Caco-2 (cell line): Measurements from ENCODE around the gene SLC35D2. TPM values are rescaled to one million over a fixed set of nuclear protein-coding genes. Genes with fewer than 3 reads are reported as not detected.

ENCODE experiments used
- BruUV-seq: library from RNA; stranded (reverse); fragments of 400-500 nt; replicated peaks from 2 replicates; lab custom pipeline; 2021; lab: Mats Ljungman, UMichigan
- CTCF ChIA-PET: fragments of 300-600 bp; sonication (Branson Sonifier 250); formaldehyde crosslinking; loops from one replicate; lab custom pipeline; 2022; ENCODE audit warnings: antibody characterized with exemption; lab: Charles Lee
- POLR2A ChIA-PET: fragments of 300-600 bp; sonication (Branson Sonifier 250); formaldehyde crosslinking; loops from one replicate; lab custom pipeline; 2022; ENCODE audit warnings: antibody characterized with exemption; lab: Charles Lee
- DNase-seq, 2 experiments: peaks; one replicate each; pipeline versions ENCODE4 v3.0.0 to v3.0.0-alpha.2; 2020 to 2022
- H3K27me3 ChIP-seq: replicated peaks from 2 replicates; pipeline ENCODE4 v1.6.0; 2011; ENCODE audit warnings: low read length; ENCODE audit not compliant: control insufficient read depth, insufficient read depth
- H3K36me3 ChIP-seq: 2 replicates; pipeline ENCODE4 v1.5.1; 2011; ENCODE audit warnings: low read length; ENCODE audit not compliant: control insufficient read depth, insufficient read depth
- H3K4me1 ChIP-seq: fragments of 250-450 bp; sonication (Bioruptor Pico); 2 replicates; pipeline ENCODE4 v1.5.1; 2020; ENCODE audit warnings: mild to moderate bottlenecking
- H3K4me3 ChIP-seq: 2 replicates; pipeline ENCODE4 v1.5.1; 2011; ENCODE audit warnings: low read depth, mild to moderate bottlenecking, control low read depth, low read length
- H3K9me3 ChIP-seq: fragments of 250-450 bp; sonication (Bioruptor Pico); 2 replicates; pipeline ENCODE4 v1.5.1; 2020; ENCODE audit warnings: mild to moderate bottlenecking, moderate library complexity
- H3K27ac Mint-ChIP-seq: one replicate; pipeline ENCODE4 v1.8.0; 2022; ENCODE audit warnings: mixed read lengths; ENCODE audit not compliant: unreplicated experiment
- H3K27me3 Mint-ChIP-seq: one replicate; pipeline ENCODE4 v1.8.0; 2022; ENCODE audit warnings: mixed read lengths; ENCODE audit not compliant: insufficient read depth, unreplicated experiment
- H3K36me3 Mint-ChIP-seq: one replicate; pipeline ENCODE4 v1.8.0; 2022; ENCODE audit warnings: mild to moderate bottlenecking, mixed read lengths; ENCODE audit not compliant: insufficient read depth, unreplicated experiment
- H3K4me1 Mint-ChIP-seq: one replicate; pipeline ENCODE4 v1.8.0; 2022; ENCODE audit warnings: low read depth, mixed read lengths; ENCODE audit not compliant: unreplicated experiment
- H3K4me3 Mint-ChIP-seq: one replicate; pipeline ENCODE4 v1.8.0; 2022; ENCODE audit warnings: mild to moderate bottlenecking, moderate library complexity, mixed read lengths; ENCODE audit not compliant: unreplicated experiment
- H3K9me3 Mint-ChIP-seq: one replicate; pipeline ENCODE4 v1.8.0; 2022; ENCODE audit warnings: mixed read lengths; ENCODE audit not compliant: unreplicated experiment
- CTCF ChIP-seq, 2 experiments: fragments of 200-600 bp in 1 of 2; IDR thresholded peaks; 1 replicate in 1 of 2; 2 replicates in 1 of 2; pipeline versions ENCODE4 v1.5.1 to v1.8.0; 2011 to 2022; ENCODE audit warnings: antibody characterized with exemption in 1 of 2, control low read depth in 1 of 2, inconsistent platforms in 1 of 2, low read depth in 1 of 2, low read length in 1 of 2, mild to moderate bottlenecking in 1 of 2, moderate library complexity in 1 of 2; ENCODE audit not compliant: insufficient read depth in 1 of 2, severe bottlenecking in 1 of 2, unreplicated experiment in 1 of 2
- intact Hi-C: fragments of 100-400 bp; cut with micrococcal nuclease; formaldehyde crosslinking; loops from one replicate; pipeline ENCODE4 v1.10.0; 2022; ENCODE audit not compliant: unreplicated experiment
- total RNA-seq: library from RNA; stranded (reverse); gene quantifications from 2 replicates; pipeline ENCODE4 v1.2.3, GENCODE V29; 2022

Gene SLC35D2
- total RNA-seq, 1 experiment from 2014 or later: 81.0 TPM

DNA sequence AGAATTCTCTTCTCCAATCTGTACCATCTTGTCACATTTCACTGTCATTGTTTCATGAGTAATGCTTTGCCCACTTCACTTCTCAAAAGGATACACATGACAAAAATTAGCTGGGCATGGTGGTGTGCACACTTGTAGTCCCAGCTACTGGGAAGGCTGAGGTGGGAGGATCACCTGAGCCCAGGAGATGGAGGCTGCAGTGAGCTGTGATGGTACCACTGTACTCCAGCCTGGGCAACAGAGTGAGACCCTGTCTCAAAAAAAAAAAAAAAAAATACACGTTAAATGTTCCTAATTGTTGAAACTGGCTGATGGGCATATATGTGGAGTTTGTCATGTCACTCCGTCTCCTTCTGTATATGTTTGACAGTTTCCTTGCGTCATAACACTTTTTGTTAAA lies 45.2 kb downstream of the SLC35D2 start:
- no peak overlapping the region for H3K4me3 Mint-ChIP-seq
- intact Hi-C loops: no loop called here
- H3K4me1 Mint-ChIP-seq: peaks cover 10% of the 10 kb centered on the region
- no peak for DNase-seq
- H3K4me1 ChIP-seq: peaks cover 35% of the 10 kb centered on the region
- BruUV-seq: no TSS peak
- no peaks in the 10 kb centered on the region for H3K9me3 ChIP-seq
- POLR2A ChIA-PET: no interaction called here
- CTCF ChIA-PET: no interaction called here
- no peaks in the 10 kb centered on the region for H3K9me3 Mint-ChIP-seq
- no peaks in the 10 kb centered on the region for H3K27me3 ChIP-seq
- no peak for TF ChIP-seq CTCF (IDR thresholded peaks at IDR 0.05; ENCODE audit: insufficient read depth in 1 of 2, low read depth in 1 of 2, low read length in 1 of 2, severe bottlenecking in 1 of 2, unreplicated experiment in 1 of 2)
- H3K27ac Mint-ChIP-seq: no peak overlapping the region
- H3K4me3 ChIP-seq: no peak overlapping the region
- no peaks in the 10 kb centered on the region for H3K27me3 Mint-ChIP-seq
- peaks cover 45% of the 10 kb centered on the region for H3K36me3 Mint-ChIP-seq
- peaks cover 3% of the 10 kb centered on the region for H3K36me3 ChIP-seq

- H3K36me3 ChIP-seq: no peaks in the 10 kb centered on the region; the same call in none of the 2 replicates
- BruUV-seq: no TSS peak
- no peaks in the 10 kb centered on the region for H3K9me3 Mint-ChIP-seq
- POLR2A ChIA-PET: no interaction called here
- no peaks in the 10 kb centered on the region for H3K27me3 ChIP-seq
- no peak for DNase-seq
- H3K4me1 Mint-ChIP-seq: peaks cover 9% of the 10 kb centered on the region
- no peak overlapping the region for H3K27ac Mint-ChIP-seq
- H3K27me3 Mint-ChIP-seq: no peaks in the 10 kb centered on the region
- no peaks in the 10 kb centered on the region for H3K9me3 ChIP-seq
- H3K36me3 Mint-ChIP-seq: peaks cover 32% of the 10 kb centered on the region
- TF ChIP-seq CTCF (IDR thresholded peaks at IDR 0.05; ENCODE audit: insufficient read depth in 1 of 2, low read depth in 1 of 2, low read length in 1 of 2, severe bottlenecking in 1 of 2, unreplicated experiment in 1 of 2): no peak
- H3K4me3 Mint-ChIP-seq: no peak overlapping the region
- H3K4me1 ChIP-seq: peaks cover 7% of the 10 kb centered on the region
- intact Hi-C loops: no loop called here
- CTCF ChIA-PET: interaction anchor here (0.7 kb wide), 1 partner anchor 58 kb away, joined by 3 read pairs; no protein-coding TSS in a partner anchor
- no peak overlapping the region for H3K4me3 ChIP-seq
These were observed 49.6 kb downstream of the SLC35D2 start for GRCh38 chr9:96333958-96334357.

DNA sequence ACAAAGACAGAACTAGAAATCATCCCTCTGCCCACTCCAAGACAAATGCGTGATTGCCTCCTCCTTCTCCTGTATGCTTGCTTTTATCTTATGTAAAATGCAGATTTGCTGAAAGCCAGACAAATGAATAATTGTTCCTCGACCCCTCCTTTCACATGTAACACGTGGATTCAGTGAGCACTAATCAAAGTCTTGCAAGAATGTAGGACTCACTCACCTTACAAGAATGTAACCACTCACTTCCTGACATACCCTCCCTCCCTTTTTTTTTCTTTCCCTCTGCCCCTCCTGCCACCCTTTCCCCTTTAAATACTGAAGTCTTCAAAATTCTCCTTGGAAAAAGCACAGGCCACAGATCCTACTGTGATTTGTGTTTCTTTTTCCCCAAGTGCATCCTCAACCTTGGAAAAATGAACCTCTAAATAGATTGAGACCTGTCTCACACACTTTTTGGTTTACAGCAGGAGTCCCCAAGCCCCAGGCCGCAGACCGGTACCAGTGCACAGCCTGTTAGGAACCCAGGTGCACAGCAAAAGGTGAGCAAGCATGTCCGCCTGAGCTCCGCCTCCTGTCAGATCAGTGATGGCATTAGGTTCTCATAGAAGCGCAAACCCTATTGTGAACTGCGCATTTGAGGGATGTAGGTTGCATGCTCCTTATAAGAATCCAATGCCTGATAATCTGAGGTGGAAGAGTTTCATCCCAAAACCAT lies 52.1 kb downstream of the SLC35D2 start:
- CTCF ChIA-PET: interaction anchor here (1.2 kb wide), 1 partner anchor 14 kb away, joined by 3 read pairs; no protein-coding TSS in a partner anchor
- H3K9me3 ChIP-seq: no peaks in the 10 kb centered on the region
- no peaks in the 10 kb centered on the region; the same call in none of the 2 replicates for H3K36me3 ChIP-seq
- Mint-ChIP-seq H3K9me3 (no peaks in the 10 kb centered on the region), H3K4me3 (no peak overlapping the region), H3K27ac (peak overlapping the region; percentile 42), H3K36me3 (peaks cover 32% of the 10 kb centered on the region), H3K27me3 (no peaks in the 10 kb centered on the region), H3K4me1 (peaks cover 9% of the 10 kb centered on the region)
- intact Hi-C loops: no loop called here
- POLR2A ChIA-PET: no interaction called here
- no peak for TF ChIP-seq CTCF (IDR thresholded peaks at IDR 0.05; ENCODE audit: insufficient read depth in 1 of 2, low read depth in 1 of 2, low read length in 1 of 2, severe bottlenecking in 1 of 2, unreplicated experiment in 1 of 2)
- H3K27me3 ChIP-seq: no peaks in the 10 kb centered on the region
- no peaks in the 10 kb centered on the region for H3K4me1 ChIP-seq
- no peak for DNase-seq
- no peak overlapping the region for H3K4me3 ChIP-seq
- BruUV-seq: no TSS peak
